SK-N-MC (cell line): ENCODE measurements around the gene NOX5.

ENCODE experiments used
- EZH2 ChIP-seq: fragments of 200-600 bp; sonication (generic); IDR thresholded peaks from one replicate; pipeline ENCODE4 v1.6.1; 2017; ENCODE audit warnings: antibody characterized with exemption
- POLR2AphosphoS5 ChIP-seq: IDR thresholded peaks from 2 replicates; pipeline ENCODE4 v1.6.1; 2012; ENCODE audit warnings: mild to moderate bottlenecking, low read depth, low read length, borderline replicate concordance

GRCh38 chr15:69100821-69101220 is 86.3 kb downstream of the NOX5 start:
- no peak for TF ChIP-seq POLR2AphosphoS5
- TF ChIP-seq EZH2: no peak
